Measurements from ENCODE around the gene PCDHB14. TPM values are rescaled to one million over a fixed set of nuclear protein-coding genes. Genes with fewer than 3 reads are reported as not detected.
"Not testable (repeated sequence)": the region's sequence is repeated elsewhere in the genome, so short reads cannot be mapped to it uniquely, and the experiment has no call there.

Gene PCDHB14
- total RNA-seq, 2 experiments from 2014 or later, result not detected

DNA sequence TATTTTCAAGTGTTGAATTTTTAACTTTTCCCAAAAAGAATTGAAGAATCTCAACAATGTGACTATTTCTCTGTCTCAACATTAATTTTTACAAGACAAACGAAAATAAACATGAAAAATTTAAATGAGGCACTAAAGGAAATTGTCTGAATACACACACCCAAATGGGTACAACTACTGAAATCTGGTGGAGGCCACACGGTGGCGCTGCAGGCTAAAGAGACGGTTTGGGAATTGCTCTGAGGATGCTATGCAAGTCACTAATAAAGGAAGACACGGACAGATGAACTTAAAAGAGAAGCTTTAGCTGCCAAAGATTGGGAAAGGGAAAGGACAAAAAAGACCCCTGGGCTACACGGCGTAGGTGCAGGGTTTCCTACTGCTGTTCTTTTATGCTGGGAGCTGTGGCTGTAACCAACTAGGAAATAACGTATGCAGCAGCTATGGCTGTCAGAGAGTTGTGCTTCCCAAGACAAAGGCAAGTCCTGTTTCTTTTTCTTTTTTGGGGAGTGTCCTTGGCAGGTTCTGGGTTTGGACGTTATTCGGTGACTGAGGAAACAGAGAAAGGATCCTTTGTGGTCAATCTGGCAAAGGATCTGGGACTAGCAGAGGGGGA lies 30.9 kb upstream of the PCDHB14 start, which contains the start of gene PCDHB10:
PCDHB10 (plus strand) TSS at position 244 of the 616 bp plus-strand sequence; CDS start at position 444, 200 bp downstream.
- DNase-seq (no peak), ATAC-seq (no peak)
- Mint-ChIP-seq H3K36me3 (peaks cover 2% of the 10 kb centered on the region), H3K27me3 (peaks cover 5% of the 10 kb centered on the region), H3K27ac (no peak within 1 kb of the TSS), H3K4me3 (no peak within 1 kb of the TSS), H3K9me3 (ENCODE audit: low read depth) (peaks cover 13% of the 10 kb centered on the region), H3K4me1 (no peaks in the 10 kb centered on the region)
- CTCF ChIA-PET, result no interaction called here

DNA sequence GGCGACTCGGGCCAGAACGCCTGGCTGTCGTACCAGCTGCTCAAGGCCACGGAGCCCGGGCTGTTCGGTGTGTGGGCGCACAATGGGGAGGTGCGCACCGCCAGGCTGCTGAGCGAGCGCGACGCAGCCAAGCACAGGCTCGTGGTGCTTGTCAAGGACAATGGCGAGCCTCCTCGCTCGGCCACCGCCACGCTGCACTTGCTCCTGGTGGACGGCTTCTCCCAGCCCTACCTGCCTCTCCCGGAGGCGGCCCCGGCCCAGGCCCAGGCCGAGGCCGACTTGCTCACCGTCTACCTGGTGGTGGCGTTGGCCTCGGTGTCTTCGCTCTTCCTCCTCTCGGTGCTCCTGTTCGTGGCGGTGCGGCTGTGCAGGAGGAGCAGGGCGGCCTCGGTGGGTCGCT lies 28.8 kb upstream of the PCDHB14 start:
- H3K4me1 Mint-ChIP-seq, DNase-seq, CTCF ChIA-PET, H3K36me3 Mint-ChIP-seq, H3K27me3 Mint-ChIP-seq, H3K4me3 Mint-ChIP-seq, H3K27ac Mint-ChIP-seq, ATAC-seq: not testable (repeated sequence)
- peaks cover 15% of the 10 kb centered on the region for H3K9me3 Mint-ChIP-seq (ENCODE audit: low read depth)

DNA sequence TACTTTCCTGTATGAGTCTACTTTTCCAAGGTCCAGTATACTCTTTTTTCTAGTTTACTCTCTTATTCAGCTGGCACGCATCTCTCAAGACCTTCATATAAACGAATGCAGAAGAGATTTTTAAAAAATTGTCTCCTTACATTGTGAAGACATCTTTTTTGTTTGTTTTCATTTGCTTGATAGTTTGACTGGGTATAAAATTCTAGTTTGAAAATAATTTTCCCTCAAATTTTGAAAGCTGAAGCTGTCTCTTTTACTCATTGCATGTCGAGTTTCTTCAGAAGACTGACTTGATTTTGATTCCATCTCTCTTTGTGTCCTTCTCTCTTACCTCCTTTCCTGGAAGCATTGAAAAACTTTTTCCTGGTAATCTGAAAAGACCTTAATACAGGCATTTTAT lies 26.8 kb upstream of the PCDHB14 start:
- Mint-ChIP-seq H3K4me1 (no peaks in the 10 kb centered on the region), H3K4me3 (no peak overlapping the region), H3K27me3 (peaks cover 2% of the 10 kb centered on the region), H3K27ac (no peak overlapping the region), H3K36me3 (peaks cover 3% of the 10 kb centered on the region), H3K9me3 (ENCODE audit: low read depth) (peaks cover 21% of the 10 kb centered on the region)
- CTCF ChIA-PET, result no interaction called here
- ATAC-seq (no peak), DNase-seq (no peak)

DNA sequence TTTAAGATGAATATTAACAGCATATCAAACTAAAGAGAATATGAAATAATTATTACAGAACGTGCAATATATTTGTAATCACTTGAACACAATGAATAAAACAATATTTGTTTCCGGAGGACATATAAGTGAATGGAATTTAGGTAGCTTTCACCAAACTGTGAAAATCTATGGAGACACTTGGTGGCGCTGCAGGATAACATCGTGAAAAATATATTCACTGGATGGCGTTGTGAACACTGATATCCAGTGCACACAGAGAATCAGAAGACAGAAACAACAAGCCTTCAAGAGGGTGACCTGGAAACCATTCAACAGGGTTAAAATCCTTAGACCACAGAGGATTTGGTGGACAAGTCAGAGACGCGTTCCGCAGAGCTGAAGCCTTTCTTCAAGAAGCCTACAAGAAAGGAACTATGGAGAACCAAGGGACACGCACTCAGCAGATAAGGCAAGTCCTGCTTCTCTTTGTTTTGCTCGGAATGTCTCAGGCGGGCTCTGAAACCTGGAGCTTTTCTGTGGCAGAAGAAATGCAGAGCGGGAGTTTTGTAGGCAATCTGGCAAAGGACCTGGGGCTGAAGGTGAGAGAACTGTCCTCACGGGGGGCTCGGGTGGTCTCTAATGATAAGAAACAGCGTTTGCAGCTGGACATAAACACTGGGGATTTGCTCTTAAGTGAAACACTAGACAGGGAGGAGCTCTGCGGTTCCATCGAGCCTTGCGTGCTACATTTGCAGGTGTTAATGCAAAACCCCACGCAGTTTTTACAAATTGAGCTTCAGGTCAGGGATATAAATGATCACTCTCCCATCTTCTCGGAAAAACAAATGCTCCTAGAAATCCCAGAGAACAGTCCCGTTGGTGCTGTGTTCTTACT lies 23.5 kb upstream of the PCDHB14 start, which contains the start of gene PCDHB11:
PCDHB11 (plus strand) TSS at position 269 of the 877 bp plus-strand sequence; CDS start at position 417, 148 bp downstream.
- H3K36me3 Mint-ChIP-seq, result peaks cover 3% of the 10 kb centered on the region
- DNase-seq (no peak), ATAC-seq (no peak)
- no peak within 1 kb of the TSS for H3K27ac Mint-ChIP-seq
- no peaks in the 10 kb centered on the region for H3K27me3 Mint-ChIP-seq
- H3K4me3 Mint-ChIP-seq, result no peak within 1 kb of the TSS
- no peaks in the 10 kb centered on the region for H3K4me1 Mint-ChIP-seq
- H3K9me3 Mint-ChIP-seq (ENCODE audit: low read depth), result peaks cover 16% of the 10 kb centered on the region
- CTCF ChIA-PET, result interaction anchor here (0.7 to 0.9 kb wide), 2 partner anchors 12 to 221 kb away, joined by 3 read pairs; partner anchors contain the start of genes PCDHB9 and PCDHGA11

DNA sequence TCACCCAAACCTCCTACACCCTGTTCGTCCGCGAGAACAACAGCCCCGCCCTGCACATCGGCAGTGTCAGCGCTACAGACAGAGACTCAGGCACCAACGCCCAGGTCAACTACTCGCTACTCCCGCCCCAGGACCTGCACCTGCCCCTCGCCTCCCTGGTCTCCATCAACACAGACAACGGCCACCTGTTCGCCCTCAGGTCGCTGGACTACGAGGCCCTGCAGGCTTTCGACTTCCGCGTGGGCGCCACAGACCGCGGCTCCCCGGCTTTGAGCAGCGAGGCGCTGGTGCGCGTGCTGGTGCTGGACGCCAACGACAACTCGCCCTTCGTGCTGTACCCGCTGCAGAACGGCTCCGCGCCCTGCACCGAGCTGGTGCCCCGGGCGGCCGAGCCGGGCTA lies 22.0 kb upstream of the PCDHB14 start:
- H3K27me3 Mint-ChIP-seq, DNase-seq, H3K4me3 Mint-ChIP-seq, H3K36me3 Mint-ChIP-seq, ATAC-seq, H3K27ac Mint-ChIP-seq, H3K4me1 Mint-ChIP-seq, CTCF ChIA-PET: not testable (repeated sequence)
- peaks cover 16% of the 10 kb centered on the region for H3K9me3 Mint-ChIP-seq (ENCODE audit: low read depth)

DNA sequence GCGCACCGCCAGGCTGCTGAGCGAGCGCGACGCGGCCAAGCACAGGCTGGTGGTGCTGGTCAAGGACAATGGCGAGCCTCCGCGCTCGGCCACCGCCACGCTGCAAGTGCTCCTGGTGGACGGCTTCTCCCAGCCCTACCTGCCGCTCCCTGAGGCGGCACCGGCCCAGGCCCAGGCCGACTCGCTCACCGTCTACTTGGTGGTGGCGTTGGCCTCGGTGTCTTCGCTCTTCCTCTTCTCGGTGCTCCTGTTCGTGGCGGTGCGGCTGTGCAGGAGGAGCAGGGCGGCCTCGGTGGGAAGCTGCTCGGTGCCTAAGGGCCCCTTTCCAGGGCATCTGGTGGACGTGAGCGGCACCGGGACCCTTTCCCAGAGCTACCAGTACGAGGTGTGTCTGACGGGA lies 21.5 kb upstream of the PCDHB14 start:
- peaks cover 11% of the 10 kb centered on the region for H3K9me3 Mint-ChIP-seq (ENCODE audit: low read depth)
- H3K36me3 Mint-ChIP-seq, DNase-seq, H3K27me3 Mint-ChIP-seq, ATAC-seq, H3K4me3 Mint-ChIP-seq, CTCF ChIA-PET, H3K4me1 Mint-ChIP-seq, H3K27ac Mint-ChIP-seq: not testable (repeated sequence)

DNA sequence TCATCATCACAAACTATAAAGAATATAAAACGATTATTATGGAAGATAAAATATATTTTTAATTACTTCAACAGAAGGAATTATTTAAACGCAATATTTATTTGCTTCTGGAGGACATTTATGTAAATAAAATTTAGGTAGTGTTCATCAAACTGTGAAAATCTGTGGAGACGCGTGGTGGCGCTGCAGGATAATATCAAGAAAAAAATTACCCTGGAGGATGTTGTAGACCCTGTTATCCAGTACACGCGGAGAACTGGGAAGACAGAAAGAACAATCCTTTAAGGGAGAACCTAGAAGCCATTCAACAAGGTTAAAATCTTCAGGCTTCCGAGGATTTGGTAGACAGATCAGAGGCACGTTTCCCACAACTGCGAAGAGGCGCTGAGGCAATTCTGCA lies 14.7 kb upstream of the PCDHB14 start, which contains the start of gene PCDHB12:
PCDHB12 (plus strand) TSS at position 242 of the 400 bp plus-strand sequence. CDS start 189 bp downstream, outside the sequence.
- H3K36me3 Mint-ChIP-seq, result peaks cover 1% of the 10 kb centered on the region
- peaks cover 20% of the 10 kb centered on the region for H3K27me3 Mint-ChIP-seq
- ATAC-seq, result no peak
- peaks cover 8% of the 10 kb centered on the region for H3K9me3 Mint-ChIP-seq (ENCODE audit: low read depth)
- H3K27ac Mint-ChIP-seq, result no peak within 1 kb of the TSS
- no peak for DNase-seq
- H3K4me1 Mint-ChIP-seq, result no peaks in the 10 kb centered on the region
- CTCF ChIA-PET, result no interaction called here
- no peak within 1 kb of the TSS for H3K4me3 Mint-ChIP-seq

DNA sequence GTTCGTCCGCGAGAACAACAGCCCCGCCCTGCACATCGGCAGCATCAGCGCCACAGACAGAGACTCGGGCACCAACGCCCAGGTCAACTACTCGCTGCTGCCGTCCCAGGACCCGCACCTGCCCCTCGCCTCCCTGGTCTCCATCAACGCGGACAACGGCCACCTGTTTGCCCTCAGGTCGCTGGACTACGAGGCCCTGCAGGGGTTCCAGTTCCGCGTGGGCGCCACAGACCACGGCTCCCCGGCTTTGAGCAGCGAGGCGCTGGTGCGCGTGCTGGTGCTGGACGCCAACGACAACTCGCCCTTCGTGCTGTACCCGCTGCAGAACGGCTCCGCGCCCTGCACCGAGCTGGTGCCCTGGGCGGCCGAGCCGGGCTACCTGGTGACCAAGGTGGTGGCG lies 12.9 kb upstream of the PCDHB14 start:
- H3K4me3 Mint-ChIP-seq, H3K36me3 Mint-ChIP-seq, ATAC-seq, H3K27ac Mint-ChIP-seq, H3K4me1 Mint-ChIP-seq, DNase-seq, CTCF ChIA-PET: not testable (repeated sequence)
- peaks cover 14% of the 10 kb centered on the region for H3K9me3 Mint-ChIP-seq (ENCODE audit: low read depth)
- peaks cover 26% of the 10 kb centered on the region for H3K27me3 Mint-ChIP-seq

DNA sequence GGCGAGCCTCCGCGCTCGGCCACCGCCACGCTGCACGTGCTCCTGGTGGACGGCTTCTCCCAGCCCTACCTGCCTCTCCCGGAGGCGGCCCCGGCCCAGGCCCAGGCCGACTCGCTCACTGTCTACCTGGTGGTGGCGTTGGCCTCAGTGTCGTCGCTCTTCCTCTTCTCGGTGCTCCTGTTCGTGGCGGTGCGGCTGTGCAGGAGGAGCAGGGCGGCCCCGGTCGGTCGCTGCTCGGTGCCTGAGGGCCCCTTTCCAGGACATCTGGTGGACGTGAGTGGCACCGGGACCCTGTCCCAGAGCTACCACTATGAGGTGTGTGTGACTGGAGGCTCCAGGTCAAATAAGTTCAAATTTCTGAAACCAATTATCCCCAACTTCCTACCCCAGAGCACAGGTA lies 12.3 kb upstream of the PCDHB14 start:
- ATAC-seq, CTCF ChIA-PET, H3K36me3 Mint-ChIP-seq, H3K4me1 Mint-ChIP-seq, H3K27ac Mint-ChIP-seq, DNase-seq, H3K4me3 Mint-ChIP-seq: not testable (repeated sequence)
- Mint-ChIP-seq H3K9me3 (ENCODE audit: low read depth) (peaks cover 14% of the 10 kb centered on the region), H3K27me3 (peaks cover 26% of the 10 kb centered on the region)

DNA sequence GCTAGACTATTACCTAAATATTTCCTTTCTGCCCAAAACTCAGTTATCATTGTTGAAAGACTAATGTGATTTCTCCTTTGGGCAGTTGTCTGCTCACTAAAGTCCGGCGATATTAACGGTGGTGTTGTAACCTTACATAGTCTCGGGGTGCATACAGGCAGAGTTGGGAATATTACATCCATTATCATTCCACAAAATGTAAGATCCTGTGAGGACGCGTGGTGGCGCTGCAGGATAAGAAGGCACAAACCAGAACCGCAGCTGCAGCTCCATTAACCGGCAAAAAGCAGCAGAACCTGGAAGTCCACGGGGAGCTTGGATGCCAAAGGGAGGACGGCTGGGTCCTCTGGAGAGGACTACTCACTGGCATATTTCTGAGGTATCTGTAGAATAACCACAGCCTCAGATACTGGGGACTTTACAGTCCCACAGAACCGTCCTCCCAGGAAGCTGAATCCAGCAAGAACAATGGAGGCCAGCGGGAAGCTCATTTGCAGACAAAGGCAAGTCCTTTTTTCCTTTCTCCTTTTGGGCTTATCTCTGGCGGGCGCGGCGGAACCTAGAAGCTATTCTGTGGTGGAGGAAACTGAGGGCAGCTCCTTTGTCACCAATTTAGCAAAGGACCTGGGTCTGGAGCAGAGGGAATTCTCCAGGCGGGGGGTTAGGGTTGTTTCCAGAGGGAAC lies 9.3 kb upstream of the PCDHB14 start, which contains the start of gene PCDHB13:
PCDHB13 (plus strand) TSS at position 264 of the 684 bp plus-strand sequence; CDS start at position 469, 205 bp downstream.
- H3K27ac Mint-ChIP-seq, H3K4me1 Mint-ChIP-seq, CTCF ChIA-PET, DNase-seq, ATAC-seq, H3K4me3 Mint-ChIP-seq, H3K36me3 Mint-ChIP-seq: not testable (repeated sequence)
- Mint-ChIP-seq H3K27me3 (peaks cover 26% of the 10 kb centered on the region), H3K9me3 (ENCODE audit: low read depth) (peaks cover 17% of the 10 kb centered on the region)

DNA sequence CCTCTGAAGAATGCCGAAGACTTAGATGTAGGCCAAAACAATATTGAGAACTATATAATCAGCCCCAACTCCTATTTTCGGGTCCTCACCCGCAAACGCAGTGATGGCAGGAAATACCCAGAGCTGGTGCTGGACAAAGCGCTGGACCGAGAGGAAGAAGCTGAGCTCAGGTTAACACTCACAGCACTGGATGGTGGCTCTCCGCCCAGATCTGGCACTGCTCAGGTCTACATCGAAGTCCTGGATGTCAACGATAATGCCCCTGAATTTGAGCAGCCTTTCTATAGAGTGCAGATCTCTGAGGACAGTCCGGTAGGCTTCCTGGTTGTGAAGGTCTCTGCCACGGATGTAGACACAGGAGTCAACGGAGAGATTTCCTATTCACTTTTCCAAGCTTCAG lies 8.6 kb upstream of the PCDHB14 start:
- H3K4me1 Mint-ChIP-seq, DNase-seq, ATAC-seq, H3K4me3 Mint-ChIP-seq, H3K27ac Mint-ChIP-seq, H3K36me3 Mint-ChIP-seq, CTCF ChIA-PET: not testable (repeated sequence)
- peaks cover 17% of the 10 kb centered on the region for H3K9me3 Mint-ChIP-seq (ENCODE audit: low read depth)
- H3K27me3 Mint-ChIP-seq, result peaks cover 23% of the 10 kb centered on the region

DNA sequence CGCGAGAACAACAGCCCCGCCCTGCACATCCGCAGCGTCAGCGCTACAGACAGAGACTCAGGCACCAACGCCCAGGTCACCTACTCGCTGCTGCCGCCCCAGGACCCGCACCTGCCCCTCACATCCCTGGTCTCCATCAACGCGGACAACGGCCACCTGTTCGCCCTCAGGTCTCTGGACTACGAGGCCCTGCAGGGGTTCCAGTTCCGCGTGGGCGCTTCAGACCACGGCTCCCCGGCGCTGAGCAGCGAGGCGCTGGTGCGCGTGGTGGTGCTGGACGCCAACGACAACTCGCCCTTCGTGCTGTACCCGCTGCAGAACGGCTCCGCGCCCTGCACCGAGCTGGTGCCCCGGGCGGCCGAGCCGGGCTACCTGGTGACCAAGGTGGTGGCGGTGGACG lies 7.6 kb upstream of the PCDHB14 start:
- H3K27ac Mint-ChIP-seq, H3K4me1 Mint-ChIP-seq, DNase-seq, H3K4me3 Mint-ChIP-seq, CTCF ChIA-PET, ATAC-seq, H3K36me3 Mint-ChIP-seq: not testable (repeated sequence)
- Mint-ChIP-seq H3K27me3 (peaks cover 20% of the 10 kb centered on the region), H3K9me3 (ENCODE audit: low read depth) (peaks cover 11% of the 10 kb centered on the region)

DNA sequence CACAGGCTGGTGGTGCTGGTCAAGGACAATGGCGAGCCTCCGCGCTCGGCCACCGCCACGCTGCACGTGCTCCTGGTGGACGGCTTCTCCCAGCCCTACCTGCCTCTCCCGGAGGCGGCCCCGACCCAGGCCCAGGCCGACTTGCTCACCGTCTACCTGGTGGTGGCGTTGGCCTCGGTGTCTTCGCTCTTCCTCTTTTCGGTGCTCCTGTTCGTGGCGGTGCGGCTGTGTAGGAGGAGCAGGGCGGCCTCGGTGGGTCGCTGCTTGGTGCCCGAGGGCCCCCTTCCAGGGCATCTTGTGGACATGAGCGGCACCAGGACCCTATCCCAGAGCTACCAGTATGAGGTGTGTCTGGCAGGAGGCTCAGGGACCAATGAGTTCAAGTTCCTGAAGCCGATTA lies 7.1 kb upstream of the PCDHB14 start:
- H3K4me3 Mint-ChIP-seq, CTCF ChIA-PET, H3K4me1 Mint-ChIP-seq, ATAC-seq, H3K27ac Mint-ChIP-seq, DNase-seq, H3K36me3 Mint-ChIP-seq: not testable (repeated sequence)
- H3K27me3 Mint-ChIP-seq, result peaks cover 17% of the 10 kb centered on the region
- H3K9me3 Mint-ChIP-seq (ENCODE audit: low read depth), result peaks cover 11% of the 10 kb centered on the region
